ENCODE results near the gene ATP1B3.

- TF ChIP-seq CTCF (IDR thresholded peaks at IDR 0.05) (no peak), POLR2A (IDR thresholded peaks at IDR 0.05) (no peak)
Observed at GRCh38 chr3:141851411-141851810, 25.0 kb upstream of the ATP1B3 start.
